ENCODE results near the gene ZNF8. TPM values are rescaled to one million over a fixed set of nuclear protein-coding genes. Genes with fewer than 3 reads are reported as not detected.

The ZNF8 gene
- total and polyA plus RNA-seq, 2 of the 4 experiments (the other 2 are of a cell fraction): 2.1 to 3.9 TPM

DNA sequence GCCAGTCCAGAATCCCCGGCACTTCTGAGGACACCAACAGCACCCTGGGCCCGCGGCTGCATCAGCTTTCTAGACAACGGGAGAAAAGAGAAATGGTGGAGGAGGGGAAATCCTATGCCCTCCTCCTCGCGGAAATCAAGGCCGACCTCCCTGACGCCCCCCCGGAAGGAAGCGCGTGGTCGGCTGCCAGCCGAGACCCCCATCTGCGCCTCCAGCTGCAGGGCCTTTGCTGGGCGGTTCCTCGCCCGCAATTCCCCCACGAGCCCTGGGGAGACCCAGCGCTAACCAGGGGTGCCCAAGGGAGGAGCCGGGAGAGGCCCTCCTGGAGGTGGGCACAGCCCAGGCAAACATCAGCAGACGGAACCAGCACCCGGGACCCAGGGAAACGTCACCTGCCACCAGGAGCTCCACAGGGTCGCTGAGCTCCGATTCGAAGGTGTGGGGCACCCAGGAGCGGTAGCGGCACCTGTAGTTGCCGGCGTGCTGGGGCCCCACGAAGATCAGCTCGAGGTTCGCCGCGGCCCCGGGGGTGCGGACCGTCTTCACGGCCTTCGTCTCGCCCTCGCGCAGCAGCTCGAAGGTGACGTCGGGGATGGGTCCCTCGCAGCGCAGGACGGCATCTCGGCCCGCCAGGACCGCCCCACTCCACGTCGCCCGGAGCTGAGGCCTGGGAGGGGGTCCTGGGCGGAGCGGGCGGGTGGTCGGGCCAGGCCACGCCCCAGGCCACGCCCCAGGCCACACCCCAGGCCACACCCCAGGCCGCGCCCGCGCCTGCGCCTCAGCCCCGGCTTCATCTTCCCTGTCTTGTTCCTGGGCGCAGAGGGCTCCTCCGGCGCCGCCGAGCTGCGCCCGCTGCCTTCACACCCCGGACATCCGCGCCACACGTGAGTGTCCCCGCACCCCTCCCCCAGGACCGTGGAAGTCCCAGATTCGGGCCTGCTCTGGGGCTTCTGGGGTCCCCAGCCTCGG, 68.5 kb downstream of the ZNF8 start:
- peak overlapping the region; percentile 66 for H3K4me3 ChIP-seq (ENCODE audit: insufficient read depth, low read depth, low read length)
- TSS peak; percentile 32 for BruUV-seq (replicated peaks)
- H4K5ac ChIP-seq (ENCODE audit: low read depth, low read length): peak overlapping the region; percentile 54
- no peak overlapping the region for H2BK20ac ChIP-seq (ENCODE audit: low read depth, low read length)
- H3K56ac ChIP-seq (ENCODE audit: extremely low read depth, insufficient read depth, low read length): peak overlapping the region; percentile 46; the same call in 1 of the 2 replicates
- H2AK9ac ChIP-seq (replicated peaks; ENCODE audit: low read depth, low read length, poor library complexity): peak overlapping the region; percentile 90
- H3K18ac ChIP-seq (ENCODE audit: low read depth, low read length): no peak overlapping the region; the same call in 1 of the 2 replicates
- H2BK15ac ChIP-seq (ENCODE audit: low read depth, low read length): no peak overlapping the region
- H3K4me1 ChIP-seq (ENCODE audit: control insufficient read depth, insufficient read depth, low read length): peaks cover 6% of the 10 kb centered on the region; the same call in 1 of the 2 replicates
- no peak overlapping the region for H2BK120ac ChIP-seq (ENCODE audit: low read depth, low read length)
- dilution Hi-C loops (cut with HindIII; ENCODE audit: low sequenced_read_pairs, unreplicated experiment): no loop called here
- H4K20me1 ChIP-seq (ENCODE audit: insufficient read depth, low read length): no peaks in the 10 kb centered on the region; the same call in 1 of the 2 replicates
- H3K9me3 ChIP-seq (ENCODE audit: control insufficient read depth, insufficient read depth, low read length): no peaks in the 10 kb centered on the region
- peak; percentile 98 for ATAC-seq (ENCODE audit: low read depth)
- H3K4ac ChIP-seq (ENCODE audit: low read depth, low read length): peak overlapping the region; percentile 72
- WGBS, 2 experiments (ENCODE audit: extremely low coverage in 2 of 2, insufficient read length in 1 of 2): 2% methylated on average over 29 of the region's 82 CpGs; no CpG with 5 or more reads in 1 of the 2 experiments
- H3K36me3 ChIP-seq (ENCODE audit: control insufficient read depth, insufficient read depth, low read length): peaks cover 7% of the 10 kb centered on the region; the same call in 1 of the 2 replicates
- H3K27me3 ChIP-seq (ENCODE audit: control insufficient read depth, insufficient read depth, low read length): no peaks in the 10 kb centered on the region
- intact Hi-C loops (cut with micrococcal nuclease): loop anchor here (2.0 kb wide), 1 partner anchor 20 kb away; the partner anchor contains the start of gene ZSCAN22
- in situ Hi-C loops (cut with MboI; ENCODE audit: low sequenced_read_pairs): no loop called here
- H3K27ac ChIP-seq (ENCODE audit: insufficient read depth, low read length): peak overlapping the region; percentile 57
- H4K8ac ChIP-seq (ENCODE audit: low read depth in 2 of 2, low read length in 2 of 2): peak overlapping the region; percentile 31 to 91; a peak in 3 of 4 replicates
- H3K9me1 ChIP-seq (ENCODE audit: insufficient read depth, low read length): peaks cover 3% of the 10 kb centered on the region; the same call in 1 of the 2 replicates
- H2AK5ac ChIP-seq (ENCODE audit: low read depth, low read length): peak overlapping the region; percentile 57
- H3K23ac ChIP-seq (ENCODE audit: low read depth, low read length): peak overlapping the region; percentile 45
- H2BK5ac ChIP-seq (ENCODE audit: low read depth, low read length, poor library complexity, severe bottlenecking): peak overlapping the region; percentile 37
- H3K14ac ChIP-seq (replicated peaks; ENCODE audit: low read depth, low read length): peak overlapping the region; percentile 74
- DNase-seq: peak; percentile 63
- peak overlapping the region; percentile 82 for H3K4me2 ChIP-seq (ENCODE audit: low read depth, low read length)
- ChIA-PET POLR2A (ENCODE audit: unreplicated experiment) (interaction anchor here (0.6 to 1.4 kb wide), 5 partner anchors 15 to 229 kb away, joined by 3 to 10 read pairs (median 4); partner anchors contain the start of genes TRIM28 and ZNF497), CTCF (no interaction called here)
- H4K91ac ChIP-seq (ENCODE audit: insufficient read depth, low read depth, low read length): peak overlapping the region; percentile 32
- H2AFZ ChIP-seq (replicated peaks; ENCODE audit: low read length, poor library complexity): peak overlapping the region; percentile 99
- H3K9ac ChIP-seq (ENCODE audit: low read depth, low read length): peak overlapping the region; percentile 69
- TF ChIP-seq, protein P1, sequence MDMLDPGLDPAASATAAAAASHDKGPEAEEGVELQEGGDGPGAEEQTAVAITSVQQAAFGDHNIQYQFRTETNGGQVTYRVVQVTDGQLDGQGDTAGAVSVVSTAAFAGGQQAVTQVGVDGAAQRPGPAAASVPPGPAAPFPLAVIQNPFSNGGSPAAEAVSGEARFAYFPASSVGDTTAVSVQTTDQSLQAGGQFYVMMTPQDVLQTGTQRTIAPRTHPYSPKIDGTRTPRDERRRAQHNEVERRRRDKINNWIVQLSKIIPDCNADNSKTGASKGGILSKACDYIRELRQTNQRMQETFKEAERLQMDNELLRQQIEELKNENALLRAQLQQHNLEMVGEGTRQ (IDR thresholded peaks at IDR 0.05; ENCODE audit: low read depth, low read length): no peak
- TF ChIP-seq POLR2A (IDR thresholded peaks at IDR 0.05; ENCODE audit: low read depth, low read length): no peak
- TF ChIP-seq, protein P2, sequence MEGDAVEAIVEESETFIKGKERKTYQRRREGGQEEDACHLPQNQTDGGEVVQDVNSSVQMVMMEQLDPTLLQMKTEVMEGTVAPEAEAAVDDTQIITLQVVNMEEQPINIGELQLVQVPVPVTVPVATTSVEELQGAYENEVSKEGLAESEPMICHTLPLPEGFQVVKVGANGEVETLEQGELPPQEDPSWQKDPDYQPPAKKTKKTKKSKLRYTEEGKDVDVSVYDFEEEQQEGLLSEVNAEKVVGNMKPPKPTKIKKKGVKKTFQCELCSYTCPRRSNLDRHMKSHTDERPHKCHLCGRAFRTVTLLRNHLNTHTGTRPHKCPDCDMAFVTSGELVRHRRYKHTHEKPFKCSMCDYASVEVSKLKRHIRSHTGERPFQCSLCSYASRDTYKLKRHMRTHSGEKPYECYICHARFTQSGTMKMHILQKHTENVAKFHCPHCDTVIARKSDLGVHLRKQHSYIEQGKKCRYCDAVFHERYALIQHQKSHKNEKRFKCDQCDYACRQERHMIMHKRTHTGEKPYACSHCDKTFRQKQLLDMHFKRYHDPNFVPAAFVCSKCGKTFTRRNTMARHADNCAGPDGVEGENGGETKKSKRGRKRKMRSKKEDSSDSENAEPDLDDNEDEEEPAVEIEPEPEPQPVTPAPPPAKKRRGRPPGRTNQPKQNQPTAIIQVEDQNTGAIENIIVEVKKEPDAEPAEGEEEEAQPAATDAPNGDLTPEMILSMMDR (conservative IDR thresholded peaks at IDR 0.05; ENCODE audit: low read depth, low read length): no peak
- TF ChIP-seq, protein P3, sequence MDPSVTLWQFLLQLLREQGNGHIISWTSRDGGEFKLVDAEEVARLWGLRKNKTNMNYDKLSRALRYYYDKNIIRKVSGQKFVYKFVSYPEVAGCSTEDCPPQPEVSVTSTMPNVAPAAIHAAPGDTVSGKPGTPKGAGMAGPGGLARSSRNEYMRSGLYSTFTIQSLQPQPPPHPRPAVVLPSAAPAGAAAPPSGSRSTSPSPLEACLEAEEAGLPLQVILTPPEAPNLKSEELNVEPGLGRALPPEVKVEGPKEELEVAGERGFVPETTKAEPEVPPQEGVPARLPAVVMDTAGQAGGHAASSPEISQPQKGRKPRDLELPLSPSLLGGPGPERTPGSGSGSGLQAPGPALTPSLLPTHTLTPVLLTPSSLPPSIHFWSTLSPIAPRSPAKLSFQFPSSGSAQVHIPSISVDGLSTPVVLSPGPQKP (IDR thresholded peaks at IDR 0.05; ENCODE audit: borderline replicate concordance, low read depth, low read length): no peak
- TF ChIP-seq MAFK (IDR thresholded peaks at IDR 0.05; ENCODE audit: low read depth, low read length): no peak
- no peak for TF ChIP-seq RFX5 (IDR thresholded peaks at IDR 0.05; ENCODE audit: low read depth, low read length)
- peak; percentile 85 for TF ChIP-seq BHLHE40 (IDR thresholded peaks at IDR 0.05; ENCODE audit: low read depth, low read length)
- TF ChIP-seq MAZ (IDR thresholded peaks at IDR 0.05; ENCODE audit: borderline replicate concordance, low read depth, low read length): 0 out of 2 replicates have a peak, but pooled peaks have one; percentile 25
- no peak for TF ChIP-seq FOS (IDR thresholded peaks at IDR 0.05; ENCODE audit: low read depth, low read length)
- no peak for TF ChIP-seq NFE2L2 (IDR thresholded peaks at IDR 0.05; ENCODE audit: low read depth, low read length)
- TF ChIP-seq MXI1 (IDR thresholded peaks at IDR 0.05; ENCODE audit: borderline replicate concordance, low read depth, low read length): peak; percentile 63; the same call in 1 of the 2 replicates
- no peak for TF ChIP-seq RCOR1 (IDR thresholded peaks at IDR 0.05; ENCODE audit: insufficient replicate concordance, low read length)
- peaks cover 12 to 49% of the 10 kb centered on the region in 2 experiments for H3K79me1 ChIP-seq (ENCODE audit: low read depth in 1 of 2, low read length in 2 of 2)
